Testis (tissue), 3 donors: ENCODE results near the gene PDZD4. TPM values are rescaled to one million over a fixed set of nuclear protein-coding genes. Genes with fewer than 3 reads are reported as not detected.

Source experiments
- DNase-seq: peaks from one replicate; pipeline ENCODE4 v3.0.0-alpha.2; 2019
- H3K27ac ChIP-seq, 2 donors: fragments of 200-600 bp; sonication (generic); one replicate each; pipeline ENCODE4 v1.5.1; 2019
- H3K27me3 ChIP-seq: fragments of 200-600 bp; sonication (generic); one replicate; pipeline ENCODE4 v1.5.1; 2019
- H3K36me3 ChIP-seq: fragments of 200-600 bp; sonication (generic); one replicate; pipeline ENCODE4 v1.5.1; 2017; ENCODE audit warnings: low read depth; ENCODE audit errors: missing control alignments
- H3K4me1 ChIP-seq: fragments of 200-600 bp; sonication (generic); one replicate; pipeline ENCODE4 v1.5.1; 2019
- H3K4me3 ChIP-seq, 2 donors: fragments of 200-600 bp; sonication (generic); one replicate each; pipeline ENCODE4 v1.5.1; 2017 to 2019
- H3K9me3 ChIP-seq: fragments of 200-600 bp; sonication (generic); one replicate; pipeline ENCODE4 v1.5.1; 2017
- POLR2A ChIP-seq: fragments of 450-650 bp; IDR thresholded peaks from one replicate; pipeline ENCODE4 v1.6.1; 2017; ENCODE audit warnings: antibody characterized with exemption, mild to moderate bottlenecking, moderate library complexity
- WGBS, 2 donors: methylation state at CpG; one replicate each; pipeline ENCODE4 v1.1.5; 2018; 5-methylcytosine and 5-hydroxymethylcytosine counted together
- intact Hi-C: fragments of 100-400 bp; cut with DNase I; formaldehyde crosslinking; loops from one replicate; pipeline ENCODE4 v1.15.1; 2023; ENCODE audit warnings: low total_unique reads
- polyA plus RNA-seq: library from polyadenylated mRNA; stranded (reverse); fragments of 350-450 nt; fragmentation: Illumina TruSeq; extraction: RNeasy Lipid Tissue Mini Kit (QIAGEN cat#74804); gene quantifications from one replicate; pipeline ENCODE4 v1.2.3, GENCODE V29; 2014; ENCODE audit warnings: low read depth, low replicate concordance; ENCODE audit not compliant: insufficient read depth
- total RNA-seq, 2 donors: library from RNA; depleted of rRNA; stranded (reverse); fragments of >200 nt; gene quantifications; one replicate each; pipeline ENCODE4 v1.2.3, GENCODE V29; 2016
- TF ChIP-seq, protein P1 (sequence below), 3 experiments: fragments of 450-650 bp in 2 of 3; fragments of 200-600 bp in 1 of 3; sonication (generic) in 1 of 3; IDR thresholded peaks; one replicate each; pipeline ENCODE4 v1.5.1; 2016 to 2019; ENCODE audit warnings: antibody characterized with exemption in 3 of 3, mild to moderate bottlenecking in 2 of 3, moderate library complexity in 1 of 3

PDZD4 gene
- total and polyA plus RNA-seq, 3 donors from 2014 or later, result 11.2 to 17.2 (median 13.5) TPM

- 92 to 98% methylated on average over 2 to 13 of the region's 13 CpGs for WGBS, 2 donors
- TF ChIP-seq, protein P1, sequence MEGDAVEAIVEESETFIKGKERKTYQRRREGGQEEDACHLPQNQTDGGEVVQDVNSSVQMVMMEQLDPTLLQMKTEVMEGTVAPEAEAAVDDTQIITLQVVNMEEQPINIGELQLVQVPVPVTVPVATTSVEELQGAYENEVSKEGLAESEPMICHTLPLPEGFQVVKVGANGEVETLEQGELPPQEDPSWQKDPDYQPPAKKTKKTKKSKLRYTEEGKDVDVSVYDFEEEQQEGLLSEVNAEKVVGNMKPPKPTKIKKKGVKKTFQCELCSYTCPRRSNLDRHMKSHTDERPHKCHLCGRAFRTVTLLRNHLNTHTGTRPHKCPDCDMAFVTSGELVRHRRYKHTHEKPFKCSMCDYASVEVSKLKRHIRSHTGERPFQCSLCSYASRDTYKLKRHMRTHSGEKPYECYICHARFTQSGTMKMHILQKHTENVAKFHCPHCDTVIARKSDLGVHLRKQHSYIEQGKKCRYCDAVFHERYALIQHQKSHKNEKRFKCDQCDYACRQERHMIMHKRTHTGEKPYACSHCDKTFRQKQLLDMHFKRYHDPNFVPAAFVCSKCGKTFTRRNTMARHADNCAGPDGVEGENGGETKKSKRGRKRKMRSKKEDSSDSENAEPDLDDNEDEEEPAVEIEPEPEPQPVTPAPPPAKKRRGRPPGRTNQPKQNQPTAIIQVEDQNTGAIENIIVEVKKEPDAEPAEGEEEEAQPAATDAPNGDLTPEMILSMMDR (IDR thresholded peaks at IDR 0.05), result no peak
- no peak for TF ChIP-seq POLR2A
- H3K9me3 ChIP-seq, result no peaks in the 10 kb centered on the region
- H3K27me3 ChIP-seq, result no peaks in the 10 kb centered on the region
- H3K36me3 ChIP-seq, result no peaks in the 10 kb centered on the region
- intact Hi-C loops, result no loop called here
- H3K4me1 ChIP-seq, result no peaks in the 10 kb centered on the region
- H3K4me3 ChIP-seq, result no peak overlapping the region
- DNase-seq, result no peak
- no peak overlapping the region for H3K27ac ChIP-seq
Observed at GRCh38 chrX:153867671-153868070, 37.3 kb upstream of the PDZD4 start.

DNA sequence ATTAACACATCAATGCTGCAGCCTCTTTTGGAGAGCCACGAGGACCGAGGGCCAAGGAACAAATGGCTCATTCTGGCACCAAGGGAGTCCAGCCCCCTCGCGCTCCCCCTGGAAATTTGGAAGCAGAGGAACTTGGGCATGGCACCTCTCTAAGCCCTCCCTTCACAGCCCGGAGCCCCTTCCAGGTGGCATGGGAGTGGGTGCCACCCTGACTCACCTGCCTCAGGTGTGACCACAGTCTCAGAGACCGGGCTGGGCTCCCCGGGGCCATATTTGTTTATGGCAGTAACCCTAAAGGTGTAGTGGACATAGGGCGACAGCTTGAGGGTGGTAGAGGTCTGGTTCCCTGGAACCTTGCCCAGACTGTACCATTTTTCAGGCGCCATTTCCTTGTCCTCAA is 36.8 kb upstream of the PDZD4 start:
- intact Hi-C loops, result no loop called here
- no peak overlapping the region for H3K4me3 ChIP-seq
- H3K4me1 ChIP-seq, result no peaks in the 10 kb centered on the region
- no peak for DNase-seq
- WGBS, 2 donors, result 63 to 91% methylated on average over 2 to 9 of the region's 9 CpGs
- H3K27ac ChIP-seq, result no peak overlapping the region
- TF ChIP-seq, protein P1 (IDR thresholded peaks at IDR 0.05), result no peak
- no peak for TF ChIP-seq POLR2A
- H3K36me3 ChIP-seq, result no peaks in the 10 kb centered on the region
- H3K27me3 ChIP-seq, result no peaks in the 10 kb centered on the region
- H3K9me3 ChIP-seq, result no peaks in the 10 kb centered on the region

GRCh38 chrX:153866302-153867019 is 36.1 kb upstream of the PDZD4 start:
- TF ChIP-seq, protein P1 (IDR thresholded peaks at IDR 0.05), result no peak
- no peak for TF ChIP-seq POLR2A
- Histone ChIP-seq H3K9me3 (no peaks in the 10 kb centered on the region), H3K4me1 (no peaks in the 10 kb centered on the region), H3K36me3 (no peaks in the 10 kb centered on the region), H3K27ac (no peak overlapping the region), H3K4me3 (no peak overlapping the region), H3K27me3 (no peaks in the 10 kb centered on the region)
- intact Hi-C loops, result no loop called here
- no peak for DNase-seq
- WGBS, 2 donors, result 82 to 86% methylated on average over 10 to 13 of the region's 22 CpGs

GRCh38 chrX:153865685-153866084 is 35.3 kb upstream of the PDZD4 start:
- no peaks in the 10 kb centered on the region for H3K36me3 ChIP-seq
- intact Hi-C loops, result no loop called here
- H3K9me3 ChIP-seq, result no peaks in the 10 kb centered on the region
- H3K4me3 ChIP-seq, result no peak overlapping the region
- H3K4me1 ChIP-seq, result no peaks in the 10 kb centered on the region
- no peak for DNase-seq
- no peak for TF ChIP-seq POLR2A
- TF ChIP-seq, protein P1 (IDR thresholded peaks at IDR 0.05), result no peak
- H3K27me3 ChIP-seq, result no peaks in the 10 kb centered on the region
- 98 to 100% methylated on average over 2 to 8 of the region's 9 CpGs for WGBS, 2 donors
- no peak overlapping the region for H3K27ac ChIP-seq

GRCh38 chrX:153865321-153865580 is 34.9 kb upstream of the PDZD4 start:
- 100% methylated on average over 3 of the region's 11 CpGs for WGBS, 2 donors

More at GRCh38 chrX:153865321-153865580, 34.9 kb upstream of the PDZD4 start:
- Histone ChIP-seq H3K36me3 (no peaks in the 10 kb centered on the region), H3K27me3 (no peaks in the 10 kb centered on the region), H3K4me1 (no peaks in the 10 kb centered on the region), H3K9me3 (no peaks in the 10 kb centered on the region), H3K27ac (no peak overlapping the region), H3K4me3 (no peak overlapping the region)
- no peak for DNase-seq
- no peak for TF ChIP-seq POLR2A
- TF ChIP-seq, protein P1 (IDR thresholded peaks at IDR 0.05), result no peak
- intact Hi-C loops, result no loop called here
